ENCODE data around the gene ZNF195.
"Not testable (repeated sequence)": the region's sequence is repeated elsewhere in the genome, so short reads cannot be mapped to it uniquely, and the experiment has no call there.

ZNF195 gene

GRCh38 chr11:3346587-3346986 is 32.4 kb downstream of the ZNF195 start:
- DNase-seq, result no peak

GRCh38 chr11:3345736-3346135 is 33.2 kb downstream of the ZNF195 start:
- no peak for DNase-seq

GRCh38 chr11:3344327-3345174 is 34.4 kb downstream of the ZNF195 start:
- DNase-seq, result no peak

GRCh38 chr11:3342709-3343108 is 36.2 kb downstream of the ZNF195 start:
- DNase-seq, result no peak

- peak; percentile 10 for DNase-seq
Observed at GRCh38 chr11:3341298-3341697, 37.6 kb downstream of the ZNF195 start.

GRCh38 chr11:3340025-3340424 is 38.9 kb downstream of the ZNF195 start:
- no peak for DNase-seq

GRCh38 chr11:3339340-3339624 is 39.7 kb downstream of the ZNF195 start:
- DNase-seq, result no peak

GRCh38 chr11:3338569-3339339 is 40.2 kb downstream of the ZNF195 start:
- no peak for DNase-seq

GRCh38 chr11:3336420-3336819 is 42.5 kb downstream of the ZNF195 start:
- DNase-seq, result not testable (repeated sequence)

- DNase-seq, result not testable (repeated sequence)
Observed at GRCh38 chr11:3333157-3333556, 45.8 kb downstream of the ZNF195 start.

- DNase-seq, result not testable (repeated sequence)
Observed at GRCh38 chr11:3331078-3331477, 47.9 kb downstream of the ZNF195 start.

- not testable (repeated sequence) for DNase-seq
Observed at GRCh38 chr11:3330064-3330463, 48.9 kb downstream of the ZNF195 start.

GRCh38 chr11:3328503-3328902 is 50.4 kb downstream of the ZNF195 start:
- not testable (repeated sequence) for DNase-seq

GRCh38 chr11:3326450-3326849 is 52.5 kb downstream of the ZNF195 start:
- not testable (repeated sequence) for DNase-seq

- not testable (repeated sequence) for DNase-seq
Observed at GRCh38 chr11:3324724-3325123, 54.2 kb downstream of the ZNF195 start.

All from KG1 (cell line).